ENCODE data around the gene GID4. TPM values are rescaled to one million over a fixed set of nuclear protein-coding genes. Genes with fewer than 3 reads are reported as not detected.
"Not testable (repeated sequence)": the region's sequence is repeated elsewhere in the genome, so short reads cannot be mapped to it uniquely, and the experiment has no call there.

GID4 gene
- 7.4 TPM for total RNA-seq

GRCh38 chr17:18038861-18039534 lies at the start of gene GID4, which contains the start of gene ATPAF2:
Gene GID4, plus strand, starts transcription at chr17:18039408. Its CDS starts 57 bp downstream, at chr17:18039465.
Gene ATPAF2, minus strand, starts transcription at chr17:18039168. Its CDS starts 155 bp downstream, at chr17:18039013.
- peak; percentile 99 for DNase-seq

GRCh38 chr17:17989618-17990017 lies 49.6 kb upstream of the GID4 start:
- DNase-seq = no peak

- DNase-seq = no peak
Measured at GRCh38 chr17:17990282-17990681, 48.9 kb upstream of the GID4 start.

GRCh38 chr17:17993366-17993765 lies 45.8 kb upstream of the GID4 start:
- DNase-seq = no peak

GRCh38 chr17:17993852-17994251 lies 45.4 kb upstream of the GID4 start:
- DNase-seq = no peak

GRCh38 chr17:17994271-17995069 lies 44.7 kb upstream of the GID4 start:
- DNase-seq = no peak

GRCh38 chr17:17995887-17996286 lies 43.3 kb upstream of the GID4 start:
- not testable (repeated sequence) for DNase-seq

- DNase-seq = no peak
Measured at GRCh38 chr17:17998934-17999333, 40.3 kb upstream of the GID4 start.

GRCh38 chr17:17999364-18000029 lies 39.7 kb upstream of the GID4 start:
- no peak for DNase-seq

- DNase-seq = no peak
Measured at GRCh38 chr17:18000030-18000408, 39.2 kb upstream of the GID4 start.

GRCh38 chr17:18002171-18002570 lies 37.0 kb upstream of the GID4 start:
- no peak for DNase-seq

GRCh38 chr17:18004345-18004744 lies 34.9 kb upstream of the GID4 start:
- no peak for DNase-seq

- no peak for DNase-seq
Measured at GRCh38 chr17:18004884-18005305, 34.3 kb upstream of the GID4 start.

GRCh38 chr17:18005496-18005895 lies 33.7 kb upstream of the GID4 start:
- no peak for DNase-seq

GRCh38 chr17:18006495-18007239 lies 32.5 kb upstream of the GID4 start:
- no peak for DNase-seq

GRCh38 chr17:18008496-18009268 lies 30.5 kb upstream of the GID4 start:
- DNase-seq = no peak

GRCh38 chr17:18009609-18010420 lies 29.4 kb upstream of the GID4 start:
- DNase-seq = no peak

- no peak for DNase-seq
Measured at GRCh38 chr17:18011286-18011685, 27.9 kb upstream of the GID4 start.

- DNase-seq = no peak
Measured at GRCh38 chr17:18014006-18014405, 25.2 kb upstream of the GID4 start.

GRCh38 chr17:18015593-18015992 lies 23.6 kb upstream of the GID4 start:
- no peak for DNase-seq

- no peak for DNase-seq
Measured at GRCh38 chr17:18016426-18016825, 22.8 kb upstream of the GID4 start.
